NCI-H1930 (cell line): Measurements from ENCODE around the gene TMX1.

Source experiments
- DNase-seq, 2 experiments: peaks; one replicate each; lab custom pipeline; 2025; lab: John Stamatoyannopoulos, UW

TMX1 gene

GRCh38 chr14:51293149-51293911 lies 53.3 kb downstream of the TMX1 start:
- DNase-seq, result no peak

- no peak for DNase-seq
Observed at GRCh38 chr14:51293912-51294389, 53.9 kb downstream of the TMX1 start.

- no peak for DNase-seq
Observed at GRCh38 chr14:51294951-51295525, 55.0 kb downstream of the TMX1 start.

GRCh38 chr14:51295646-51296263 lies 55.7 kb downstream of the TMX1 start:
- no peak for DNase-seq

GRCh38 chr14:51297066-51297465 lies 57.0 kb downstream of the TMX1 start:
- no peak for DNase-seq

GRCh38 chr14:51298895-51299294 lies 58.8 kb downstream of the TMX1 start:
- no peak for DNase-seq

- no peak for DNase-seq
Observed at GRCh38 chr14:51302295-51303030, 62.4 kb downstream of the TMX1 start.

- no peak for DNase-seq
Observed at GRCh38 chr14:51304438-51304837, 64.4 kb downstream of the TMX1 start.

- no peak for DNase-seq
Observed at GRCh38 chr14:51304941-51305340, 64.9 kb downstream of the TMX1 start.

GRCh38 chr14:51305751-51306150 lies 65.7 kb downstream of the TMX1 start:
- DNase-seq, result no peak
